GM21619 (cell line): ENCODE measurements around the gene FAR2.
A peak's percentile ranks its signal among the peaks of the same experiment; 100 is the strongest.
"Not testable (repeated sequence)": the region's sequence is repeated elsewhere in the genome, so short reads cannot be mapped to it uniquely, and the experiment has no call there.

Experiments
- ATAC-seq: cut with Tn5 transposase; IDR thresholded peaks from one replicate; pipeline ENCODE4 v1.9.1; 2021; ENCODE audit not compliant: unreplicated experiment

The FAR2 gene

DNA sequence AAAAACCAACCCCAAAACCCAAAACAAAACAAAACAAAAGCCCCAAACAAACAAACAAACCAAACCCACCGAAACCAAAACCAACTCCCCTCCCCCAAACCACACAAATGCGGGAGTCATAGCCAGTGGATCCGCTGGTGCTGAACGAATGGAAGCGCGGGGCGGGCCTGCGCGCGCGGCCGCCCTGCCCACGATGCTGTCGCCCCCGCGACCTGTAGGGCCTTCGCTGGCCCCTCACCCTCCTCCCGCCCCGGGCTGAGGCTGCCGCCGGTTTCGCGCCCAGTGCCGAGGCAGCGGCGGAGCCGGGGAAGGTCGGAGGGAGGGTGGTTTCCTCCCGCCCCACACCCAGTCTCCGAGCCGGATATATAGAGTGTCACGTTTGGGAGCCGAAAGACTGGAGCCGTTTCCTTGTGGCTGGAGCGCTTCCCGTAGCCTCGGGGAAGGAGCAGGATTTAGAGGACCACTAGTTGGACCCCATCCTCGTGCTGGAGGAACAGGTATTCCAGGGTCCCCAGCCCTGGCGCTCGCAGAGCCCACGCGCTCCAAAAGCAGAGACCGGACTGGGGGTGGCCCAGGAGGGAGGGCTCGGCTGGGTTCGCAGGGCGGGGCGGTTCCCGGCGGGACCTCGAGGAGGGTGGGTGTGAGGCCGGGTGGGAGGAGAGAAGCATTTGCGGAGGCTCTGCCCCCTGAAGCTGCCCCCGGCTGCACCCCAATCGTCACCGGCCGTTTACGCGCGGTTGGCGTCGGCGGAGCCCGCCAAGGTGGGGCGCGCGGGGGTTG lies at the start of gene FAR2:
TSS of gene FAR2 (plus strand) at position 368 of the 780 bp plus-strand sequence. CDS start 121,172 bp downstream, outside the sequence.
- ATAC-seq = peak; percentile 47

DNA sequence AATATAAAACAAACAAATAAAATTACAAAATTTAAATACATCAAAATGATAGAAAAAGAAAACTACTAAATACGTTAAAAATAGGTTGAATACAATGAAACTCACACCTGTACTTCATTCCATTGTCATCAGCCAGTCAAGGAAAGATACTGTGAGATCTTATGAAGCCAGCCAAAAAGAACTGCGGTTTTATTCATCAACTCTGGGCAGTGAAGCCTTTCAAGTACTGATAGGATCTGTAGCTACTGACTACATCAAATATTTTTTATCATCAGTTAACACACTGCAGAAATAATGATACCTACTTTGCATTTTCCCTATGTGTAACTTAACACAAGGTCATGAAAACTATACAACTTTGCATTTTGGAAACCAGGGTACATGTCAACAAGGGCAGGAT lies 46.3 kb upstream of the FAR2 start:
- no peak for ATAC-seq

DNA sequence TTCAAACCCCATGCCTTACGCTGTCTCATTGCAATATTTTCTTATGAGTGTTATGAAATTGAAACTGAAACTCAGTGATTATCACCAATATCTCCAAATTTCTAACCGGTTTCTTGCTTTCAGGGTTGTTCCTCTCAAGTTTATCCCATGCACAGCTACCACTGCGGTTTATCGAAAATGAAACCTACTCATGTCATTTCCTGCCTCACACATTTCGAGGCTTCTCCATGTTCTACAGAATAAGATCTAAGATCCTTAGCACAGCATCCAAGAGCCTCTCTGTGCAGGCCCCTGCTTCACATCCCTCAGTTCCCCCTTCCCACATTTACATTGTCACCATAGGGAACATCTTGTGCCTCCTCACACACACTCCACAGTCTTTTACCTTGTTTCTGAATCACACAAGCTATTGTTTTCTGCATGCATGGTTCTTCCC lies 45.5 kb upstream of the FAR2 start:
- ATAC-seq = peak; percentile 99

DNA sequence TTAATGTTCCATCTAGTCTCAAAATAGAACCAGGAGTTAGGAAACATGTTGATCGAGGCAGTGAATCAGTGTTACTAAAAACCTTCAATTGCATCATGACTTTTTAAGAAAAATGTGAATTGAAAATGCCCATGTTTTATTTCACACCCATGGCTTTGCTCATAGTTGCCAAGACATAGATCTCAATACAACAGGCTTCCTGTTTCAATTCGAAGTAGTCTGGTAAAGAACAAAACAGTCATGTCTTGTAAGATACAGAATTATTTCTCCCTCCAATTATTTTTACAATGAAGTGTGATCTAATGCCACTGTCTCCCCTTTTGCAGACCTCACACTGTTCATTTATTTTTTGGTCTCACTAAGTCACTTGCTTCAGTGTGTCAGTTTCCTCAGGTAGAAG lies 44.6 kb upstream of the FAR2 start:
- ATAC-seq = no peak

DNA sequence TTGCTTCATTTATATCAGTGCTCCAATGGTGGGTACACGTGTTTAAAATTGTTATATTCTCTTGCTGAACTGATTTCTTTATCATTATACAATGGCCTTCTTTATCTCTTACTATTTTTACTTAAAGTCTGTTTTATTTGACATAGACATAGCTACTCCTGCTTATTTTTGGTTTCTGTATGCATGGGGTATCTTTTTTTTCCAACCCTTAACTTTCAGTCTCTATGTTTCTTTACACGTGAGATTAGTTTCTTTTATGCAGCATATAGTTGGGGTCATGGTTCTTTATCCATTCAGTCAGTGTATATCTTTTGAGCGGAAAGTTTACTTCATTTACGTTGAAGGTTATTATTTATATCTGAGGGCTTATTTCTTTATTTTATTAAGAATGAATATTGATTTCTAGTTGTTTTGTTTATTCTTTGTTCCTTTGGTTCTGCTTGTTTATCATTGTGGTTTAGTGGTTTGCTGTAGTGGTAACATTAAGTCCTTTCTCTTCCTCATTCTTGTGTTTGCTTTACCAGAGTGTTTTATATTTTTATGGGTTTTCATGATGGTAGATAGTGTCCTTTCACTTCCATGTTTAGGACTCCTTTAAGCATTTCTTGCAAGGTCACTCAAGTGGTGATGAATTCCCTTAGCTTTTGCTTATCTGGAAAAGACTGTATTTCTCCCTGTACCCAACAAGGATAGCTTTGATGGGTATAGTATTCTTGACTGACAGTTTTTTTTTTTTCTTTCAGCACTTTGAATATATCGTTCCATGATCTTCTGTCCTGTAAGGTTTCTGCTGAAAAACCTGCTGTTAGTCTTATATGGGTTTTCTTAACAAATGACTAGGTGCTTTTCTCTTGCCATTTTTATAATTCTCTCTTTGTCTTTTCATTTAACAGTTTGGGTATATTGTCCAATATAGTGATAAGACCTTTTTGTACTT lies 38.3 kb upstream of the FAR2 start:
- no peak for ATAC-seq

DNA sequence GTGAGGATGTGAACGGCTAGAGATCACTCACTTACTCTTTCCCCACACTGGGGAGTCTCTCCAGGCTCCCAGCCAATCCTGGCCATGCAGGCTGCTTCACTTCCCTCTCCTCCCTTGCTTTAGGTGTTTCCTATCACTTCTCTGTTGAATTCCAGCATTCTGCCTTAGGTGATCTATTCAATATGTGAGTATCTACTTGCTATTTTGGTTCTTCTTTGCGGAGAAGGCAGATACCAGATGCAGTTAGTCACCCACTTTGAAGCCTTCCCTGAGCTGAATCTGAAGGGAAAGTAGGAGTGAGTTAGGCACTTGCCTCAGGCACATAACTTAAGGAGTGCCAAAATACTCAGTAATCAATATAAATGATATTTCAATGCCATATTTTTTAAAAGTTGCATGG lies 36.0 kb upstream of the FAR2 start:
- ATAC-seq = no peak

DNA sequence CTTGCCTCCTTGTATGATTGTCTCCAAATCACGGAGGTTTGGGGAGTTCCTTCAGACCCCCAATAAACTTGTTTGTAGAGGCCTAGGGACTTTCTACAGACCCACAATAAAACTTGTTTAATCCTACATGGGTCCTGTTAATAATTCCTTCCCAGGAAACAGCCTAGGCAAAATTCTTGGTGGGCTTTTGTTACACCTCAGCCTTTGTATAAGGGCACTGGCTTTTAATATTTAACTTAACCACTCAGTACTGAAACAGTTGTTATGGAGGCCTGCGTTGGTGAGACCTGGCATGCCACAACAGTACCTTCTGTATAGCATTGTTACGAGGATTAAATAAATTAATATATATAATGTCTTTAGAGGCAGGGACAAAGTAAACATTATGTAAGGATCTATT lies 32.7 kb upstream of the FAR2 start:
- no peak for ATAC-seq

DNA sequence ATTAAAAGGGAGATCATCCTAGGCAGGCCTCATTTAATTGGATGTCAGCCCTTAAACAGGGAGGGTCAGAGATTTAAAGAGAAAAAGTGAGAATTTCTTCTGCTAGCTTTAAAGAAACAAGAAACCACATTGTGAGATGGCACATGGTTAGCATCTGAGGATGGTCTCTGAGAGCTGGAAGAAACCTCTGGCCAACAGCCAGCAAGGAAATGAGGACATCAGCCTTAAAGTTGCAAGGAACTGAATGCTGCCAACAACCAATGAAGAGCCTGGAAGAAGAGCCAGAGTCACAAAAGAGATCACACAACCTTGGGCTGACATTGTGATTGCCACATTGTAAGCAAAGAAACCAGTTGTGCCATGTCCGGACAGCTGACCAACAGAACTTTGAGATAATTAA lies 17.5 kb upstream of the FAR2 start:
- ATAC-seq = no peak

DNA sequence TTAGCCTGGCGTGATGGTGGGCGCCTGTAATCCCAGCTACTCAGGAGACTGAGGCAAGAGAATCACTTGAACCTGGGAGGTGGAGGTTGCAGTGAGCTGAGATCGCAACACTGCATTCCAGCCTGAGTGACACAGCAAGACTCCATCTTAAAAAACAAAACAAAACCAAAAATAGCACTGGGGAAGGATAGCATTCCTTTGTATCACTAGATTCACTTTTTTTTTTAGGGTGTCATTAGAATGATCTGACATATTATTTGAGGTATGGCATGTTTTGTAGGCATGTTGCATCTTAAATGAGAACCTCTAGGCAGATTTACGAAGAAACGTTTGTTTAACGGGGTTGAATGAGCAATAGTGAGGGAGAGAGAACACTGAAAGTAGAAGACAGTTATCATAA lies 16.8 kb upstream of the FAR2 start:
- no peak for ATAC-seq

DNA sequence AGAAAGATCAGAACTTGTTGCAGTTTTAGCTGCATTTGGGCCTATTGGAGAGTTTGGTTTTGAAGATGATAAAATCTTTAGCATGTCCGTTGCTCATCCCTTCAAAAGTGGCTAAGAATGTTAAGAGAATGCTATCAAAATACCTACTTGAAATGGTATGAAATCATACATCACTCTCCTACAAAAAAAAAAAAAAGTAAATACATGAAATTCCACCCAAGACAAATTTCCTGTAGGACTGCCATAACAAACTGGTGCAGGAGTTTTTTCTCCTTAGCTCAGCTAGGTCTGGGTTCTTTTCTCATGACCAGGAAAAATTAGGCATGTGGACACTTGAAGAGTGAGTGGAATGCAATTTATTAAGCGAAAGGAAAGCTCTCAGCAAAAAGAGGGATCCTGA lies 15.9 kb upstream of the FAR2 start:
- ATAC-seq = no peak

DNA sequence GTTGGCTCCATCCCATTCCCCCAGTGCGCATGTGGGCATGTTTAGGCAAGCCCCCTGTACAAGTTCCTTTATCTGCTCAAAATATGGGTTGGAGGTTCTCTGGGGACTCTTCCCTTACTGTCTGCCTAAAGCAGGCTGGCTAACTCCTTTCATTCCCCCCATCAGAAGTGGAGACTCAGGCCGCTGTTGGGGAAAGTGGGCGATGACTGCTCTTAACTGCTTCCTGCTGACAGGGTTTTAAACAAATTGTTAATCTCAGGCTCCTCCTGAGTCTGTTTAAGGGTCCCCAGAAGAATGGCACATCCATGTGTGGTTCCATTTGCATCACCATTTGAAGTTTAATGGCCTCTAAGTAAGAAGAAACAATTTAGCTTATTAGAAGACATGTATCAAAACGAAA lies 15.4 kb upstream of the FAR2 start:
- ATAC-seq = no peak

DNA sequence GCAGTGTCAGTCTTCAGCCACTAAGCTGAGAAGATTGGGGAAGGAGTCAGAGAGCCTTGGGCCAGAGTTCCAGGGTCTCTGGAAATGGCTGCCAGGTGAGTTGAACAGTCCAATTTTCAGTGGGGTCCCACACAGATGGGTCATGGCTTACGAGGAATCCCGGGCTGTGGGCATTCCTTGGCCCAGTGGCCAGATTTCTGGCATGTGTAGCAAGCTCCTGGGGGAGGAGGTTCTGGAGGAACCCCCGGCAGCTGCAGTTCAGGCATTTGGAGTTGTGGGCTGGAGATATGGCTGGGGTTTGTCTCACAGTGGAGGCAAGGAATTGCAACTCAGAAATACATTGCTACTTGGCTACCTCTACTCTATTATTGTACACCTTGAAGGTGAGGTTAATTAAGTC lies 10.8 kb upstream of the FAR2 start:
- ATAC-seq = not testable (repeated sequence)

DNA sequence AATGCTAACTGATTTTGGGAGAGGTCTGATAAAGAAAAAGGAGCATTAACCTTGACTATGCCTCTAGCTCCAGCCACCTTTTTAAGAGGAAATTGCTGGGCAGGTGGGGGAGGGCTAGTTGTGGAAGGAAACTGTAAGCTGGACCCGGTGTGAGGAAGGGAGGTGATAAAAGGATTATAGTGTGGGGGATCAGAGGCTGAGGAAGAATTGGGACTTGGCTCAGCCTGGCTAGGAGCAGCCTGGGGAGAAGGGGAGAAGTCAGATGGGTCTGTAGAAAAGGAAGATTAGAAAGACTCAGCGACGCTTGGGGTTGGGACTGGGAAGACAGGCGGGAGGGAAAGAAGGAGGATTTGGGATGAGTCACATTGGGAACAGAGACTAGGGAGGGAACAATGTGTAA lies 10.2 kb upstream of the FAR2 start:
- ATAC-seq = not testable (repeated sequence)

DNA sequence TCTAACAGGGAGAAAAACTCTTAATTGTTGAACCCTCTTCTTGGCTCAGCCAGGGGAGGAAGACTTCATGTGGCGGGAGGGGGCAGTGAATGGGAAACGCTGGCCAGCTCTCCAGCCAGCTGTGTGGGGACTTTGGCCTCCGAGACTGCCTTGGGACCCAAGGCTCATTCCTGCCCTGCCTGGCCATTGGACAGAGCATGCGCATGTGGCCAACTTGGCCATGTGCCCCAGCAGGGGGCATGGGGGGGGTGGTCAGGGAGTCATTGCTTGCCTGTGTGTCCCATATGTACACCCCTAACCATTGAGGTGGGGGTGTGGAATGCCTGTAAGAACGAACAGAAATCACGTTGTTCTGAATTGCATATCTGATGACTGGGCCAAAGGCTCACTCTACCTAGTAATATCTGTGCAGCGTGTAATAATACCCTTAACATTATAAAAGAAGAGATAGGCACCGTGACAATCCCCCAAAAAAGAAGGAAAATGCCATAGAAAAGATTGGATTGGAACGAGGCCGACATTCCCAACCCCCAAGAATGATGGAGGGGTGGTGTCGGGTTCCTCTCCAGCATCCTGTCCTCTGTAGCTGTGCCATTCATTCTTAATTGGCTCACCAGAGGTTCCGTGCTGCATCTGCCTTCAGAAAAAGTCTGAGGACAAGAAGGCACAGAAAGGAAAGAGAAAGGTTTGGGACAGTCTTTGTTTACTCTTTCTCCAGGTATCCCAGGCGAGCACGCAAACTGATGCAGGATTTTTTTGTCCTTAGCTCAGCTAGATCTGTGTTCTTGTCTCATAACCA lies 3.5 kb upstream of the FAR2 start:
- ATAC-seq = no peak

DNA sequence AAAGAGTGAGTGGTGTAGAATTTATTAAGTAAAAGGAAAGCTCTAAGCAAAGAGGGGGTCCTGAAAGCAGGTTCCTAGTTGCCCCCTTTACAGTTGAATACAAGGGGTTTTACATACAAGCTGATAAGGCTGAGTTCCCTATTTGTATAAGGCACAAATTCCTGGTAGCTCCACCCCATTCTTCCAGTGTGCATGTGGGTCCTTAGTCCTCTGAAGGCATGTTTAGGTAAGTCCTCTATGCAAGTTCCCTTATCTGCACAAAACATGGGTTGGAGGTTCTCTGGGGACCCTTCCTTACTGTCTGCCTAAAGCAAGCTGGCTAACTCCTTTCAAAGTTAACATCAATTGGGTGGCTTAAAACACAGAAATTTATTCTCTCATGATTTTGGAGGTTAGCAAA lies 2.9 kb upstream of the FAR2 start:
- ATAC-seq = no peak

DNA sequence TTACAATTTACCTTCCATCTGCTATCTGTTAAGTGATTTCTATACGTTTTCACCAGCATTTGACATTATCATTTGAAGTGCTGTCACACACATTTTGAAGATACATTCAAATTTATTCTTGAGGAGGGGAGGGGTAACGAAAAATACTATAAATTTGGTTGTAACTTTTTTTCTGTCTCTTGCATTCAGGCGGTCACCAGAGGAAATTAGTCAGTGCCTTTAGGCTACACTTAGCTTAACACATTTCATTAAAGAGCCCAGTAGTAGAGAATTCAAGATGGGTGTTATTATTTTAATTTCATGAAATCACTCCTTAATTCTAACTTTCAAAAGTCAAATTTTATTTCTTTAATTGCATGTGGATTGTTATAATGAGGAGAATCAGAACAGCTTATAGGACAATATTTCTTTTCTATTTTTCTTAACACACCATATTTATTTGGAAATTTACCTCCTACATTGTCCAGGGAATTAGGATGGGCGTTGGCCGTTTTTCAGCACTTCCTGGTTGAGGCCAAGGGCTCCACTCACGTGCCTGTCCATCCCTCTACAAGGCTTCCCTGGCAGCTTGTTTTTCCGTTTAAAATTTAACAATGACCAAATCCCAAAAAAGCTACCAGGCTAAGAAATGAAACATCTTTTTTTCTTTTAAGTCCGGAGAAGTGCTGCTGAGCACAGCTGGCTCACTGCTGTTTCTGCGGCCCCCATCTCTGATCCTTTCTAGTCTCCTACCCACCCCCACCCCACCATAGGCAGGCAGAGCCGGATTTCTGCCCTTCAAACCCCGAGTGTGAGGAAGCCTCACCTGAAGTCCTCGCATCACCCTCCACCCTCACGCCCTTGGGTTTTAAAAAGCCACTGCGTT lies 1.1 kb upstream of the FAR2 start:
- no peak for ATAC-seq

DNA sequence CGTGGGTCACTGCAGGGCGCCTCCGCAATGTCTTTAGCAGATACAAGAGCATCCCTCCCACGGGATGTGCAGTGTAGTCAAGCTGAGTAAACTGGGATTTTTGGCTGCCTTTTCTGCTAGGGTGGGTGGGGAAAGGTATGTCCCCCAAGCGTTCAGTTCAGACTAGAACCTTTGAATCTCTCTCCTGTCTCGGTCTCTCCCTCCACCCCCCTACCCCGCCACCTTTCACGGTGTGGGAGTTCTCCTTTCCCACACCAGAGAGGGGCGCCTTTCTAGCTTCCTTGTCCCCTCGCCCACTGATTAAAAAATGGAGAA lies 525 bp upstream of the FAR2 start:
- no peak for ATAC-seq

DNA sequence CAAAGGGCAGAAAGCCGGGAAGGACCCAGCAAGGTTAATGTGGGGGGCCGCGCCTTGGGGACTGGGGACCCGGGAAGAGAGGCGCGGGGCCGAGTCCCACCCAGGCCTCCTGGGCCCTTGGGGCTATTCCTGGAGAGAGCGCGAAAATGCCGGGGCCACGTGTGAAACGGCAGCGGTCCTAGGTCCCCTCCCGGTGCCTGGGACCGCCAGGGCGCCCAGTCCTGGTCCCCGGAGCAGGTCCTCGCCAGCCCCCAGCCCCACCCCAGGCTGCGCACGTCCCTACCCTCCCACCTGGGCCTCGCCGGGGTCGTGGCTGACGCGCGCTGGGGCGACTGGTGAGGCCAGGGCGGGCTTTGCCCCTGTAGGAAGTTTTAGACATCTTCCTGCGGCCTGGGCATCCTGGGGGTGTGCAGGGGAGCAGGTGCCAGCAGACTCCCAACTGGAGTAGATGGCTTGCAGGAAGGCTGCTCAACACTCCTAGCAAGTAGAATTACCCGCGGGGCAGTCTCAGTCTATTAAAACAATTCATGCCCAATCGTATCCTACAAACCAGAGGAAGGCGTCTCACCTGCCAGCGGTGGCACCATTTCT lies 708 bp downstream of the FAR2 start:
- ATAC-seq = no peak

DNA sequence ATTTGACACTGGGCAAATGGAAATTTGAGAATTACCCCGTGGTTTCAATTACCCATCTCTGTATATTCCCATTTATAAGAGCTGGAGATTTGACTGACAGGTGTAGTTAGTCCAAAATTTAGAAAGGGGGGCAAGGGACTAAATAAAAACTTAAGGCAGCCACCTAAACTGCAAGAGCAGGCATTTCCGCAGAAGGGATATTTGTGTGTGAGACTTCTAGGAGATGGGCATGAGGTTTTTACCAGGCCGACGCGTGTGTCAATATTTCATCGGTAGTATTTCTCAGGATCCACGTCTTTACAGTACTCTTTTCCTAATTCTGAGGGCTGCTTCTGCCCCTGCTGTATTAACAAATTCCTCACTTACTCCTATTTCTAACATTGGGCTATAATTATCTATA lies 1.4 kb downstream of the FAR2 start:
- no peak for ATAC-seq

DNA sequence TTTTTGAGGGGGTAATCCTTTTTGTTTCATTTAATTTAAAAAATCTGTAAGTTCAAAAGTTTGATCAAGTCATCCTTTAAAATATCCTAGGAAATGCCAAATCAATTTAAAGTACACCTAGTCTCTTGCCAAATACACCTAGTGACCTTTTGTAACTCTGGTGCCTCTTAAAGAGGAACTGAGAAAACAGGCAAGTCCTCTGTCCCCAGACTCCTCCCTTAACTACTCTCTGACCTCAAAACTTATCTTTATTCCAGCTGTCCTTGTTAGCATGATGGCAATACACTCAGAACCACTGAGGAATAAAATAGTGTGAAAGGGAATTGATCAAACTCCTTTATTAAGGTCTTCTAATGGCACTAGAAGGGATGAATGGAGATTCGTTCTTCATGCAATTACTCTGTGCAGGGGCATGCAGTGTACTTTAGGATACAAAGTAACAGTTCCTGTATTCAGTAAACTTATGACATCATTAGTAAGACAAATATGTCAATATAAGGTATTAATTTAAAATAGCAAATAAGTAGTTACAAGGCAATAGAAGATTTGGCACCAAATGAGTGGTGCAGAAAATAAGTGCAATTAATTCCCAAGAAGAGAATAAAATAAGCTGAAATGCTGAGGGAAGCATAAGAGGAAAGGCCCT lies 3.3 kb downstream of the FAR2 start:
- ATAC-seq = peak; percentile 81
